Hepatocyte (in vitro differentiated cells): ENCODE data around the gene ABCB11. TPM values are rescaled to one million over a fixed set of nuclear protein-coding genes. Genes with fewer than 3 reads are reported as not detected.

Experiments used
- DNase-seq: peaks from one replicate; pipeline ENCODE4 v3.0.0-alpha.2; 2016; ENCODE audit warnings: low spot score
- H2AFZ ChIP-seq: fragments of 200-600 bp; sonication (generic); 2 replicates; pipeline ENCODE4 v1.6.0; 2016; ENCODE audit warnings: antibody characterized with exemption, mild to moderate bottlenecking
- H3K27ac ChIP-seq: fragments of 200-600 bp; sonication (generic); 2 replicates; pipeline ENCODE4 v1.5.1; 2016; ENCODE audit warnings: mild to moderate bottlenecking
- H3K27me3 ChIP-seq: fragments of 200-600 bp; sonication (generic); 2 replicates; pipeline ENCODE4 v1.6.1; 2016
- H3K36me3 ChIP-seq: fragments of 200-600 bp; sonication (generic); replicated peaks from 2 replicates; pipeline ENCODE4 v1.5.1; 2016; ENCODE audit warnings: low read depth; ENCODE audit not compliant: insufficient read depth
- H3K4me1 ChIP-seq: fragments of 200-600 bp; sonication (generic); 2 replicates; pipeline ENCODE4 v1.5.1; 2016; ENCODE audit warnings: mild to moderate bottlenecking, moderate library complexity; ENCODE audit not compliant: insufficient read depth
- H3K4me2 ChIP-seq: fragments of 200-600 bp; sonication (generic); 2 replicates; pipeline ENCODE4 v1.6.0; 2016
- H3K4me3 ChIP-seq: fragments of 200-600 bp; sonication (generic); 2 replicates; pipeline ENCODE4 v1.5.1; 2016; ENCODE audit warnings: mild to moderate bottlenecking
- H3K79me2 ChIP-seq: fragments of 200-600 bp; sonication (generic); 2 replicates; pipeline ENCODE4 v1.6.0; 2017; ENCODE audit warnings: mild to moderate bottlenecking
- H3K9me2 ChIP-seq: fragments of 200-600 bp; sonication (generic); replicated peaks from 2 replicates; pipeline ENCODE4 v1.6.0; 2017; ENCODE audit warnings: mild to moderate bottlenecking; ENCODE audit not compliant: insufficient read depth
- H3K9me3 ChIP-seq: fragments of 200-600 bp; sonication (generic); 2 replicates; pipeline ENCODE4 v1.5.1; 2016; ENCODE audit warnings: low read depth, mild to moderate bottlenecking
- H4K20me1 ChIP-seq: fragments of 200-600 bp; sonication (generic); 2 replicates; pipeline ENCODE4 v1.6.0; 2016; ENCODE audit warnings: mild to moderate bottlenecking; ENCODE audit not compliant: insufficient read depth, poor library complexity, severe bottlenecking
- CTCF ChIP-seq: fragments of 200-600 bp; sonication (generic); IDR thresholded peaks from 2 replicates; pipeline ENCODE4 v1.5.1; 2016; ENCODE audit warnings: antibody characterized with exemption, mild to moderate bottlenecking; ENCODE audit not compliant: poor library complexity
- EZH2 ChIP-seq: fragments of 200-600 bp; sonication (generic); IDR thresholded peaks from 2 replicates; pipeline ENCODE4 v1.6.1; 2016; ENCODE audit warnings: antibody characterized with exemption, mild to moderate bottlenecking, borderline replicate concordance
- EZH2phosphoT487 ChIP-seq: fragments of 200-600 bp; sonication (generic); IDR thresholded peaks from one replicate; pipeline ENCODE4 v1.6.1; 2018; ENCODE audit warnings: antibody characterized with exemption, mild to moderate bottlenecking, low read depth, moderate library complexity; ENCODE audit not compliant: unreplicated experiment, severe bottlenecking
- WGBS: methylation state at CpG from one replicate; pipeline ENCODE4 v1.1.6; 2016; ENCODE audit warnings: low lambda C conversion rate; ENCODE audit errors: missing lambda C conversion rate; 5-methylcytosine and 5-hydroxymethylcytosine counted together
- polyA plus RNA-seq: library from polyadenylated mRNA; unstranded; fragments of >200 nt; fragmentation: Nextera tagmentation; extraction: Ambion mirVana; gene quantifications from 2 replicates; pipeline ENCODE4 v1.2.1, GENCODE V29; 2016
- total RNA-seq: library from RNA; depleted of rRNA; stranded (reverse); fragments of >200 nt; gene quantifications from 2 replicates; pipeline ENCODE4 v1.2.3, GENCODE V29; 2014

ABCB11 gene
- total and polyA plus RNA-seq, 2 experiments from 2014 or later = 2.0 to 9.2 TPM

- H3K36me3 ChIP-seq = no peaks in the 10 kb centered on the region
- no peaks in the 10 kb centered on the region for H3K27me3 ChIP-seq
- no peaks in the 10 kb centered on the region for H3K79me2 ChIP-seq
- H3K4me1 ChIP-seq = peaks cover 3% of the 10 kb centered on the region
- WGBS = 88% methylated on average over 1 of the region's 1 CpG
- H4K20me1 ChIP-seq = no peaks in the 10 kb centered on the region
- no peaks in the 10 kb centered on the region for H3K9me2 ChIP-seq
- no peak for DNase-seq
- TF ChIP-seq CTCF (no peak), EZH2 (no peak), EZH2phosphoT487 (no peak)
- no peak overlapping the region for H3K27ac ChIP-seq
- H2AFZ ChIP-seq = no peak overlapping the region
- H3K9me3 ChIP-seq = no peaks in the 10 kb centered on the region
- no peak overlapping the region for H3K4me3 ChIP-seq
- no peak overlapping the region for H3K4me2 ChIP-seq
Observed at GRCh38 chr2:168995744-168996143, 35.4 kb downstream of the ABCB11 start.

GRCh38 chr2:168993538-168993937 lies 37.6 kb downstream of the ABCB11 start:
- no peak for DNase-seq
- Histone ChIP-seq H4K20me1 (no peaks in the 10 kb centered on the region), H3K9me2 (no peaks in the 10 kb centered on the region), H3K4me1 (peaks cover 1% of the 10 kb centered on the region), H3K9me3 (no peaks in the 10 kb centered on the region), H3K27ac (no peak overlapping the region), H3K4me2 (no peak overlapping the region), H3K36me3 (no peaks in the 10 kb centered on the region), H2AFZ (no peak overlapping the region), H3K79me2 (no peaks in the 10 kb centered on the region), H3K27me3 (no peaks in the 10 kb centered on the region), H3K4me3 (no peak overlapping the region)
- TF ChIP-seq EZH2phosphoT487 (no peak), EZH2 (no peak), CTCF (no peak)
- 75% methylated on average over 3 of the region's 3 CpGs for WGBS

GRCh38 chr2:168992591-168993349 lies 38.4 kb downstream of the ABCB11 start:
- H3K9me2 ChIP-seq = no peaks in the 10 kb centered on the region
- no peak overlapping the region for H3K4me3 ChIP-seq
- TF ChIP-seq CTCF (no peak), EZH2phosphoT487 (no peak), EZH2 (no peak)
- H3K36me3 ChIP-seq = no peaks in the 10 kb centered on the region
- no peaks in the 10 kb centered on the region for H3K79me2 ChIP-seq
- H4K20me1 ChIP-seq = no peaks in the 10 kb centered on the region
- no peaks in the 10 kb centered on the region for H3K27me3 ChIP-seq
- DNase-seq = no peak
- 74% methylated on average over 7 of the region's 7 CpGs for WGBS
- no peaks in the 10 kb centered on the region for H3K9me3 ChIP-seq
- H3K4me1 ChIP-seq = no peaks in the 10 kb centered on the region
- no peak overlapping the region for H3K4me2 ChIP-seq
- no peak overlapping the region for H2AFZ ChIP-seq
- H3K27ac ChIP-seq = no peak overlapping the region
